Right renal cortex interstitium (tissue), 3 donors: Measurements from ENCODE around the gene EGR2. TPM values are rescaled to one million over a fixed set of nuclear protein-coding genes. Genes with fewer than 3 reads are reported as not detected.

ENCODE experiments used
- DNase-seq, 3 donors: peaks; one replicate each; pipeline ENCODE4 v3.0.0-alpha.2; 2013; ENCODE audit warnings: low read depth in 3 of 3, low spot score in 2 of 3
- polyA plus RNA-seq, 3 donors: library from polyadenylated mRNA; unstranded; fragments of 120-200 nt; gene quantifications; one replicate each; pipeline ENCODE4 v1.2.1, GENCODE V29; 2013; ENCODE audit not compliant: insufficient read length in 3 of 3

EGR2 gene
- polyA plus RNA-seq, 3 donors, result 2.3 to 13.8 (median 3.8) TPM

DNA sequence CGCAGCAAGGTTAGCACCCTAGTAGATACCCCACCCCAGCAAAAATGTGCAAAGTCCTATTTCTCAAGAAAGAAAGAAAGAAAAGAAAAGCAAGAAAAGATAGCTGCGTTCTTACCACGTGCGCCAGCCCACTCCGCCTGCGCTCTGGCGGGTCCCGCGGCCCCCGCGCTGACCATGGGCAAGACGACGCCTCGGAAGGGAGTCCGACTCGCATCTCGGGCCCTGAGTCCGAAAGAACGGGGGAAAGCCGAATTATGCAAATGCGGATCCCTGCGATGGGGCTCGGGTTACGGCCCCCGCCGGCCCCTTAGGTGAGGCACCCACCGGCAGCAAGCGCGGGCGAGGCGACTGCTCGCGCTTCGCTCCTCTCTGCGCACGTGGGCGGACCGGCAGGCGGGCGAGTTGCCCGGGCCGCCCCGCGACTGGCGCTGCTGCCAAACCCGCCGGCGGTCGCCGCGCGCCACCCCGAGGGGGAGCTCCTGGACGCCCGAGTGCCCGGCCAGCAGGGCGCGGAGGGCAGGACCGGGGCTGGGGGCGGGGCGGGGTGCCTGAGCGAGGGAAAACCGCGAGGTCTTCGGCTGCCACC is 2.4 kb upstream of the EGR2 start:
- no peak for DNase-seq

DNA sequence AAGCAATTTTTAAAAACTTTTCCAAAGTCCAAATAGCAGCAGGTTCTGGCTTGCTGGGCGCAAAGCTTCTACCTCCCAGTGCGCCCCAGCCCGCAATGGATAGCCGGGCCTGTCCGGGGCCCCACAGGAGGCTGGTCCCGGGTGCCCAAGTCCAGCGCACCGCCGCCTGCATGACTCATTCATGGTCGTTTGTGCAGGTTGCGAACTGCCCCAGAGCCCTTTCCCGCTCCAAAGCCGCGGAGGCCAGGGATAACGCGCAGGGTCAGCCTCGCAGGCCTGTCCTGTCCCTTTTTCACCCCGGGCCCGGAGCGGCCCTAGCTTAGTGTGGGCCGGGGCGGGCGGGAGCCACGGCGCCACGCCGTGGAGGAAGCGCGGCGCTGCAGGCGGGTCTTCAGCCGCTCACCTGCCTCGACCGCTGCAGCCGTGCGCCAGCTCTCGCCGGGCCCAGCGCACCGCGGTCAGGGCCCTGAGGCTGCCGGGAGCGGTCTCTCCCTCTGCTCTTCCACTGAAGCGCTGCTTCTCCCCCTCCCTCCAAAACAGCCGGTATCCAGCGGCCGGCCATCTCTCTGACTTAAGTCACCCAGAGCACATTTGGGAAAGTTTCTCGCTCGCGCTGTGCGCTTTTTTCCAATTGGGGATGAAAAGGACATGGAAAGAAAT is 1.7 kb upstream of the EGR2 start:
- DNase-seq, result no peak

DNA sequence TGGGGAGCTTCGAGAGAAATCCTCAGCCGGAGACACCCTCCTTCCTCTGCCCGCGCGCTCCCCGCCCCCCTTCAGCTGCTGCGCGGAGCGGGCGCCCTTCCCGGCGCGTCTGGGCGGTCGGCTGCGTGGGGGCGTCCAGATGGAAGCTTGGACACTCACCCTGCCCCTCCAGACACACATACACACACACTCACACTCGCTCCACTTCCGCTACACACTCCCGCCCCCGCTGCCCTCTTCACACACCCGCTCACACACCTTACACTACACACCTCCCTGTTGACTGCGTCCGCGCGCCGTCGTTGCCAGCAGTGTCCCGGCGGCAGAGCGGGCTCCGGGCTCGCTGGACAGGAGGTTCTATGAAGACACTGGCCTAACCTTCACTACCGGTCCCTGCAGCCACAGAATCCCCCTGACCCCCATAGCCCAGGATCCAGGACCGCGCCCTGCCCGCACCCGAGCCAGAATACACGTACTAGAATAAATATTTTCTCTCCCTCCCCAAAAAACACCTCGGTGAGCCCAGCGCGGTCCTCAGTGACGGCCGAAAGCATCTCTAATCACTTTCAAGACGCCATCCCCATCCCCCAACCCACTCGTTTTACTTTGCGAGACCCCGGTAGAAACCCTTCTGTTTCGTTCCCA is 1.1 kb upstream of the EGR2 start:
- DNase-seq, result no peak

DNA sequence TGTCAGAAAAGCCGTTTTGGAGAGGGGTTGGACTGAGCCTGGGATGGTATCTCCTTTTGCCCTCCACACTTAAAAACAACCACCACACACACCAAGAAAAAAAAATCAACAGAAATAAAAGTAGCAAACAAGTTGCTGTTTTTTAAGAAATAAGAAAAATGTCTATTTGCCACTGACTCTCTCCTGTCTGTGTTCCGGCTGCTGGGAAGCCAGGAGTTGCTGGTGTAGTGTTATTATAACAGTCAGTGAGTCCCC is 163 bp downstream of the EGR2 start:
- no peak for DNase-seq

DNA sequence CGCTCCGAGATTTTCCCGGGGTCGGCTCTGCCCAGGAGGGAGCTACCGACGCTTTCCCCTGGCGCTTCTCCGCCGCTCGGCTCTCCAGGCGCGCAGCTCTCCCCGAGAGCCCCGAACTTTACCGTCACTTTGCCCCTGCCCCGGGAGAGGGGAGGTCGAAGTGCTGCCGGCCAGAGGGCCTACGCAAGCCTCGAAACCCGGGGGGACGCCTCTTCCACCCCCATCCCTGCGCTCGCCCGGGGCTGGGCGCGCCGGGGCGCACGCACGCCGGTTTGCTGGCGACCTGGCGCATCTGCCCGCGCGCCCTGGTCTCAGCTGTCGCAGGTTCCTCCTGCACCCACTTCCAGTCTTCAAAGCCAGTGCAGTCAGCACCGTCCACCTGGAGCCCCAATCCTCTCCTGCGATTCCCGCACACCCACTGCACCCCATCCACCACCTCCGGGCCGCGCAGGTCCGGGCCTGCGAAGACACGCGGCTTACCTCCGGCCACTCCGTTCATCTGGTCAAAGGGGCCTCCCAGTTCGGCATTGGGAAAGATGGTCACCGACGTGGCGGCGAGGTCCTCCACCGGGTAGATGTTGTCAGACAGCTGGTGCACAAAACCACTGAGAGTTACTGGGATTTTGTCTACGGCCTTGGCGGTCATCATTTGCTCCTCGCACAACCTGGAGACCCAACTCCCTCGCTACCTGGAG is 638 bp downstream of the EGR2 start:
- no peak for DNase-seq

- no peak for DNase-seq
Measured at GRCh38 chr10:62814756-62815380, 1.3 kb downstream of the EGR2 start.

- DNase-seq, result no peak
Measured at GRCh38 chr10:62813981-62814380, 2.2 kb downstream of the EGR2 start.

DNA sequence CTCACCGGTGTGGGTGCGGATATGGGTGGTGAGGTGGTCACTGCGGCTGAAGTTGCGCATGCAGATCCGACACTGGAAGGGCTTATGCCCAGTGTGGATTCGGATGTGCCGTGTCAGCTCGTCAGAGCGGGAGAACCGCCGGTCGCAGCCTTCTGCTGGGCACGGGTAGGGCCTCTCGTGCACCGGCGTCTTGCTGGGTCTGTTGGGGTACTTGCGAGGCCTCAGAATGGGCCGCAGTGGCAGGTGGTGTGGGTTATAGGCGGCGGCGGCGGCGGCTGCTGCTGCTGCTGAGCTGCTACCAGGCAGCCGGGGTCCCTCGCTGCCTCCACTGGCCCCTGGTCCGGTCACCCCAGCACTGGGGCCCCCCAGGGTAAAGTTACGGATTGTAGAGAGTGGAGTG is 2.7 kb downstream of the EGR2 start:
- DNase-seq, result no peak

GRCh38 chr10:62812672-62813439 is 3.3 kb downstream of the EGR2 start:
- no peak for DNase-seq

DNA sequence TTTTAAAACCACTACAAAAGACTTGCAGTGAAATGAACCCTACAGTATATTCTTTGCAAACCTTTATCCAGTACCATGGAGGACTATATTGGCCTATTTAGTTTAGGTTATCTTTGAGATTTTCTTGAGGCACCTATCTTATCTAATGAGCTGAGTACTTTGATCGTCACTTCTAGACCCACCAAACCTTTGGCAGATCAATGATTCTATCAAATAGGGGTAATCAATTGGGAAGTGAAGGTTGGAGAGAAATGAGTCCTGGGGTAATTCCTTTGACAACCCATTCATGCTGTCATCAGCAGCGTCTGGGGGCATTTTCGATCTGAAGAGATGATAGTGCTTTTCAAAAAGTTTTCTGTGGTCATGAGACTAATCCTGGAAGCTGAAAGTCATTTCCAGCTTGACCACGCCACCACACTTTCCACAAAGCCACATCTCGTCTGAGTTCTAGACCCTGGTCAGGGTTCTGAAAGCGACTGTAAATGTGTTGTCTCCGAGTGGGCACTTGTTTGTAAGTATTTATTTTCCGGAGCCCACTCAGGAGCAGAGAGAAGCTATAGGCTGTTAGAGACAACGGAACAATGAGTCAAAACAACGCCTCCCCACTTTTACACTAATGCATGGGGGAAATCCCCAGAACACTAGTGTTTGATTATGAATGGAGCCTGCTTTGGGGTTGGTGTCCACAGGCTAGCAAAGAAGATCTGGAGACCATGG is 4.8 kb downstream of the EGR2 start:
- DNase-seq, result no peak

DNA sequence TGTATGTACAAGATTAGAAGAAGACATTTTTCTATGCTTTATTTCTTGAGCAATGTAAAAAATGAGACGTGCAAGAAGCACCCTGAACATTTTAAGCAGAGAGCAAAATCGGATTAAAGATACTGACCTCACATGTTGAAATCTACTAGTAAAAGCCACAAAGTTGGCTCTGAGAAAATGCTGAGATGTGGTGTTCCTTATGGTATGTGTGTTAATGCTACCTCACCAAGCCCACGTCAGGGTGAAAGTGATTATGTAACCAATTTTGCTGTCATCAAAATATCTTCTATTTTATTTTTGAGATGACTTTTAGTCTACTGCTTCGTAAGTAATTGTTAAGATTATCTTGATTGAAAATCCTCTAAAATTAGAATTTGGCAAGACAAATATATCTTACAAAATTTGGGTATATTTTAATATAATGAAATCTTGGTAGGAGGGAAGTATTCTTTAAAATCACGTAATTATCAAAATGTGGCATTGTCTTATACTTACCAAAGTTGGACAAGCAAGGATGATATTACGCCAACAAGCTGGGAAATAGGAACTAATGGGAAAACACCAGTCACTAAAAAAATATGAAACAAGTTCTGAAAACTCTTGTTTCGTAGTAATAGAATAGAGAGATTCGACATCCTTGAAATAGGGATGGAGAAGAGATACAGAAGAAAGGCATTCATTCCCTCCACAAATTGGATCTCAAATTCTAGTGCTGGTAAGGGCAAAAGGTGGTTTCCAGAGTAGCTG is 5.8 kb downstream of the EGR2 start:
- no peak for DNase-seq

GRCh38 chr10:62806251-62806650 is 9.9 kb downstream of the EGR2 start:
- DNase-seq, result no peak

DNA sequence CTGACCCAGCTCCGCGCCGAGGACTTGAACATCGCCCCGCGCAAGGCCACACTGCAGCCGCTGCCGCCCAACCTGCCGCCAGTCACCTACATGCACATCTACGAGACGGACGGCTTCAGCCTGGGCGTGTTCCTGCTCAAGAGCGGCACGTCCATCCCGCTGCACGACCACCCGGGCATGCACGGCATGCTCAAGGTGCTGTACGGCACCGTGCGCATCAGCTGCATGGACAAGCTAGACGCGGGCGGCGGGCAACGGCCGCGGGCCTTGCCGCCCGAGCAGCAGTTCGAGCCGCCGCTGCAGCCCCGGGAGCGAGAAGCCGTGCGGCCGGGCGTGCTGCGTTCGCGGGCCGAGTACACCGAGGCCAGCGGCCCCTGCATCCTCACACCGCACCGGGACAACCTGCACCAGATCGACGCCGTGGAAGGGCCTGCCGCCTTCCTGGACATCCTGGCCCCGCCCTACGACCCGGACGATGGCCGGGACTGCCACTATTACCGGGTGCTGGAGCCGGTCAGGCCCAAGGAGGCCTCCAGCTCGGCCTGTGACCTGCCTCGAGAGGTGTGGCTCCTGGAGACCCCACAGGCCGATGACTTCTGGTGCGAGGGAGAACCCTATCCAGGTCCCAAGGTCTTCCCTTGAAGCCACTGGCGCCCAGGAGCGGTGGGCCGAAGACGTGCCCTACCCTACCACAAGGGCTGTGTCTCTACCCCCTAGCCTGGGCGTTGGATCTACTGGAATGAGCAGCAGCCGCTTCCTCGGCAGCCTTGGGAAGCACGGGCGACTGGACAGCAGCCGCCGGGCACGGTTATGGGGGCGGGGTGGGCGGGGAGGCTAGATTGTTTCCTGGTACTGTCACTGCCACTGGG is 10.7 kb downstream of the EGR2 start:
- DNase-seq, result no peak

DNA sequence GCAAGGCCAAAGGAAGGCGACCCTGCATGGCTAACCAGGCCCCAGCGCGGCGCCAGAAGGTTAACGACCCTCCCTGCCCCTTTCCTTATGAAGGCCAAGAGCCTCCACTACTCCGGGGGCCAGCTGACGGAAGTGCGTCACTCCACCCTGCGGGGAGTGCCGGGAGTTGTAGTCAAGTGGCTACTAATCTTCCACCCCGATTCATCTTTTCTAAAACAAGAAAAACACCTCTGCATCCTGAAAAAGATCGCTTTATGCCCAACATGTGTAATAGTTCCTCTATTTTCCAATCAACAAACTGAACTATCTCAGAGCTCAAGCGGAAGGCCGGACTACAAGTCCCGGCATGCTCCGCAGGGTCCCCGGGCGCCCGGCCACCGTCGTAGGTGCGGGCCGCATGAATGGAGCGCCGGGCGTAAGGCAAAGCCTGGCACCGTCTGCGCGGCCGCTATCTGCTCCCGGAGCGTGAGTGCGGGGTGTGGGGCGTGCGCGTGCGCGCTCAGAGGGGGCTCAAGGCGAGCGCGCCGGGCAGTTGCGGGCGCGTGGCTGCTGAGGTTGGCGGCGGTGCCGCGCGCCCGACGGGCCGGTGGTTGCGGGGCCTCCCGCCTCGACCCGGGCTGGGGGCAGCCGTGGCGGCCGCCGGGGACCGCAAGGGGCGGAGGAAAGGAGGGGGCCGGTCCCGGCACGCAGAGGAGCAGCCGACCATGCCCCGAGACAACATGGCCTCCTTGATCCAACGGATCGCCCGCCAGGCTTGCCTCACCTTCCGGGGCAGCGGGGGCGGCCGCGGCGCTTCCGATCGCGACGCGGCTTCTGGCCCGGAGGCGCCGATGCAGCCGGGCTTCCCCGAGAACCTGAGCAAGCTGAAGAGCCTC is 11.6 kb downstream of the EGR2 start, which contains the start of gene ADO:
Gene ADO, plus strand, starts transcription at position 365 of the 875 bp plus-strand sequence. Its CDS starts 340 bp downstream, at position 705.
- DNase-seq, result peak; percentile 85 to 94 (median 86)

DNA sequence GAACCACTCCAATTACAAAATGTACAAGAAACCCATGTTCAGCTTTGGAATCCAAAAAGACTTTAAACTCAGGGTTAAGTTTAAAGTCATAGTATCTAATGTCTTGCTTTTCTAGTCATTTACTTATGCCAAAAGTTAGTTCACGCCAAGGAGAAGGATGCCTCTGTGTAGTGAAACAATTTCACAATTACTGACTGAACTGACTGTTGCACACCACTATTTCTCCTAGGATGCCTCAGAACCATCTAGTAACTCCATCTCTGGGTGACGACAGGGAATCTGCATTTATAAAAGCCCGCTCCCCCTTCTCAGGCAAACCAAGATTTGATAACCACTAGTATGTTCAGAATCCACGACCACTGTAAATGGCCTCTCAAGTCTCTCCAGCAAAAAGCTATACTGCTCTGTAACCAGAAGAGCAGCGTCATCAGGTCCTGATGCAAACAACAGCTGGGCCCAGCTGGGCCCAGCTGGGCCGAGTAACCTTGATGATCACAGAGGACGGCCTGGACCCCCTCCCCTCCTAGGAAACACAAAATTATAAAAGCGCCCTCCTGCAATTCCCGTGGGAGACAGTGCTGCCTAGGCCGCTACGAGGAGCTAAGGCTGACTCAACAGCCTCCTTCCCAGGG is 12.3 kb downstream of the EGR2 start:
- DNase-seq, result peak in 1 of 3 donors; percentile 86

GRCh38 chr10:62801871-62802270 is 14.3 kb downstream of the EGR2 start:
- DNase-seq, result no peak

- DNase-seq, result no peak
Measured at GRCh38 chr10:62796896-62797295, 19.3 kb downstream of the EGR2 start.
